CD8-positive, alpha-beta memory T cell (primary cell): Measurements from ENCODE around the gene CUTA. TPM values are rescaled to one million over a fixed set of nuclear protein-coding genes. Genes with fewer than 3 reads are reported as not detected.

Experiments used
- polyA plus RNA-seq: library from polyadenylated mRNA; unstranded; fragments of 300-500 nt; fragmentation: Illumina TruSeq; gene quantifications from one replicate; pipeline ENCODE4 v1.2.3, GENCODE V29; 2021
- total RNA-seq, 2 experiments: library from RNA; stranded (reverse); gene quantifications; one replicate each; pipeline ENCODE4 v1.2.3, GENCODE V29; 2021

CUTA gene
- total and polyA plus RNA-seq, 3 experiments from 2014 or later: 149 to 451 (median 164) TPM

Other genes with a start within 250 kb of the CUTA start
- gene COL11A2, start 225.6 kb downstream of the CUTA start, total RNA-seq: 1 to 10 TPM in 1 of 2 experiments, under 1 TPM in 1; 0.69 to 1.1 TPM
- gene COL11A2, start 225.6 kb downstream of the CUTA start, polyA plus RNA-seq: not detected
- gene RXRB, start 217.4 kb downstream of the CUTA start, total RNA-seq: 10 to 100 TPM; 47.1 to 51.4 TPM
- gene RXRB, start 217.4 kb downstream of the CUTA start, polyA plus RNA-seq: 8.5 TPM
- gene SLC39A7, start 217.2 kb downstream of the CUTA start, total RNA-seq: 10 to 100 TPM; 63.1 to 63.6 TPM
- 32.9 TPM for gene SLC39A7, start 217.2 kb downstream of the CUTA start, polyA plus RNA-seq
- gene HSD17B8, start 213.5 kb downstream of the CUTA start, total RNA-seq: 10 to 100 TPM; 21.3 to 23.5 TPM
- gene HSD17B8, start 213.5 kb downstream of the CUTA start, polyA plus RNA-seq: 50.7 TPM
- 10 to 100 TPM; 43.1 to 47.0 TPM for gene RING1, start 209.6 kb downstream of the CUTA start, total RNA-seq
- 10.1 TPM for gene RING1, start 209.6 kb downstream of the CUTA start, polyA plus RNA-seq
- gene VPS52, start 146.2 kb downstream of the CUTA start, total RNA-seq: 10 to 100 TPM; 57.2 to 58.5 TPM
- 13.4 TPM for gene VPS52, start 146.2 kb downstream of the CUTA start, polyA plus RNA-seq
- gene RPS18, start 146.0 kb downstream of the CUTA start, total RNA-seq: 1,000 to 10,000 TPM; 3,797 to 3,852 TPM
- 7,106 TPM for gene RPS18, start 146.0 kb downstream of the CUTA start, polyA plus RNA-seq
- gene B3GALT4, start 141.0 kb downstream of the CUTA start, total RNA-seq: 1 to 10 TPM; 6.1 to 7.0 TPM
- gene B3GALT4, start 141.0 kb downstream of the CUTA start, polyA plus RNA-seq: 35.3 TPM
- 100 to 1,000 TPM; 112 to 117 TPM for gene WDR46, start 128.9 kb downstream of the CUTA start, total RNA-seq
- 76.0 TPM for gene WDR46, start 128.9 kb downstream of the CUTA start, polyA plus RNA-seq
- gene PFDN6, start 128.5 kb downstream of the CUTA start, total RNA-seq: 100 to 1,000 TPM; 118 to 119 TPM
- 37.4 TPM for gene PFDN6, start 128.5 kb downstream of the CUTA start, polyA plus RNA-seq
- gene RGL2, start 119.2 kb downstream of the CUTA start, total RNA-seq: 10 to 100 TPM; 20.5 to 22.9 TPM
- gene RGL2, start 119.2 kb downstream of the CUTA start, polyA plus RNA-seq: 10.4 TPM
- 100 to 1,000 TPM; 211 to 213 TPM for gene TAPBP, start 104.0 kb downstream of the CUTA start, total RNA-seq
- gene TAPBP, start 104.0 kb downstream of the CUTA start, polyA plus RNA-seq: 500 TPM
- gene ZBTB22, start 100.4 kb downstream of the CUTA start, total RNA-seq: 1 to 10 TPM; 6.9 to 7.8 TPM
- gene ZBTB22, start 100.4 kb downstream of the CUTA start, polyA plus RNA-seq: 12.7 TPM
- gene DAXX, start 95.1 kb downstream of the CUTA start, total RNA-seq: 100 to 1,000 TPM in 1 of 2 experiments, 10 to 100 TPM in 1; 88.2 to 106 TPM
- 152 TPM for gene DAXX, start 95.1 kb downstream of the CUTA start, polyA plus RNA-seq
- 10 to 100 TPM; 51.6 to 52.7 TPM for gene KIFC1, start 26.3 kb downstream of the CUTA start, total RNA-seq
- 0.39 TPM for gene KIFC1, start 26.3 kb downstream of the CUTA start, polyA plus RNA-seq
- 10 to 100 TPM; 38.5 to 43.3 TPM for gene PHF1, start 7.1 kb downstream of the CUTA start, total RNA-seq
- gene PHF1, start 7.1 kb downstream of the CUTA start, polyA plus RNA-seq: 76.5 TPM
- 10 to 100 TPM; 22.6 to 24.9 TPM for gene SYNGAP1, start 2.0 kb upstream of the CUTA start, total RNA-seq
- gene SYNGAP1, start 2.0 kb upstream of the CUTA start, polyA plus RNA-seq: 1.0 TPM
- 10 to 100 TPM; 16.4 to 16.5 TPM for gene ZBTB9, start 36.5 kb upstream of the CUTA start, total RNA-seq
- 9.1 TPM for gene ZBTB9, start 36.5 kb upstream of the CUTA start, polyA plus RNA-seq
- gene BAK1, start 162.2 kb upstream of the CUTA start, total RNA-seq: 10 to 100 TPM; 48.5 to 50.1 TPM
- 43.4 TPM for gene BAK1, start 162.2 kb upstream of the CUTA start, polyA plus RNA-seq
- 10 to 100 TPM; 42.0 to 43.3 TPM for gene ITPR3, start 203.2 kb upstream of the CUTA start, total RNA-seq
- gene ITPR3, start 203.2 kb upstream of the CUTA start, polyA plus RNA-seq: 7.9 TPM